Neutrophil (primary cell): Measurements from ENCODE around the gene APC2.
"Not testable (repeated sequence)": the region's sequence is repeated elsewhere in the genome, so short reads cannot be mapped to it uniquely, and the experiment has no call there.

Experiments used
- H3K27ac ChIP-seq: fragments of 200-600 bp; sonication (generic); 2 replicates; pipeline ENCODE4 v1.5.1; 2016; ENCODE audit warnings: mild to moderate bottlenecking, moderate library complexity
- H3K27me3 ChIP-seq: fragments of 200-600 bp; sonication (generic); 2 replicates; pipeline ENCODE4 v1.6.0; 2016; ENCODE audit warnings: mild to moderate bottlenecking
- H3K36me3 ChIP-seq: fragments of 200-600 bp; sonication (generic); 2 replicates; pipeline ENCODE4 v1.5.1; 2017
- H3K4me1 ChIP-seq, 2 experiments: fragments of 200-600 bp in 1 of 2; sonication (generic) in 1 of 2; 1 replicate in 1 of 2; 2 replicates in 1 of 2; pipeline versions ENCODE4 v1.5.1 to v1.6.1; 2013 to 2016; ENCODE audit warnings: low read depth in 1 of 2, low read length in 1 of 2, mild to moderate bottlenecking in 1 of 2, moderate library complexity in 1 of 2; ENCODE audit not compliant: control insufficient read depth in 1 of 2, insufficient read depth in 1 of 2
- H3K4me3 ChIP-seq, 2 experiments: fragments of 200-600 bp in 1 of 2; sonication (generic) in 1 of 2; 1 replicate in 1 of 2; 2 replicates in 1 of 2; pipeline ENCODE4 v1.5.1; 2013 to 2016; ENCODE audit warnings: low read depth in 1 of 2, low read length in 1 of 2, mild to moderate bottlenecking in 1 of 2, moderate library complexity in 1 of 2
- H3K9me3 ChIP-seq: fragments of 200-600 bp; sonication (generic); 2 replicates; pipeline ENCODE4 v1.5.1; 2016
- CTCF ChIP-seq: fragments of 200-600 bp; sonication (generic); IDR thresholded peaks from 2 replicates; pipeline ENCODE4 v1.5.1; 2016; ENCODE audit warnings: antibody characterized with exemption

Gene APC2

DNA sequence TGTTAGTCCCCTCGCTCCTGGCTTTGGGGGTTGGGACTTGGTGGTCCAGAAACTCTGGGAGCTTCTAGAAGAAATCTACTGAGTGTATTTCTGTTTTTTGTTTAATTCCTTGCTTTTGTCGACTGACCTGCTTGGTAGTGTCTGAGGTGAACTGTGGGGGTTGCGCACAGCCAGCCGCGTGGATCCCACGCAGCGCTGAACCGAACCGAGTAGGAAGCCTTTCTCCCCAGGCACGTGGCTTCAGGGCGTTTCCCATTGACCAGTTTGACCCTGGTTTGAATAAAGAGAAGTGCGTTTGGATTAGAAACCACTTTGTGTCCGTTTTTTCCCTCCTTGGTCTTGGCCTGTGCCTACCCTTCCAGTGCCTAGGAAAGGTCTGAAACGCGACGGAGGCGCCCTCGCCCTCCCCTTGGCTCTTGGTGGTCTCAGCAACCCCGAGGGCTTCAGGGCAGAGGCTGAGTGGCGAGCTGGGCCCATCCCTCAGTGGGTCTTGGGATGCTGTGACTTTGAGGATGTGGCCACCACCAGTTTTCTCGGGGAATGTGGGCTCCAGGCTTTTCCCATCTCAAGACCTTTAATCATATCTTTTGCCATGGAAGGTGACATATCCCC, 14.4 kb upstream of the APC2 start:
- no peak for TF ChIP-seq CTCF
- H3K27me3 ChIP-seq, result no peaks in the 10 kb centered on the region
- no peak overlapping the region for H3K4me3 ChIP-seq
- H3K4me1 ChIP-seq, result peaks cover 13 to 20% of the 10 kb centered on the region in 2 experiments
- H3K36me3 ChIP-seq, result peaks cover 50% of the 10 kb centered on the region
- H3K9me3 ChIP-seq, result no peaks in the 10 kb centered on the region
- no peak overlapping the region for H3K27ac ChIP-seq

GRCh38 chr19:1437609-1438008, 12.3 kb upstream of the APC2 start:
- Histone ChIP-seq H3K4me1 (peaks cover 13 to 20% of the 10 kb centered on the region in 2 experiments), H3K27ac (peak overlapping the region; percentile 75), H3K36me3 (peaks cover 53% of the 10 kb centered on the region), H3K27me3 (no peaks in the 10 kb centered on the region), H3K4me3 (peak overlapping the region; percentile 75 to 79), H3K9me3 (no peaks in the 10 kb centered on the region)
- no peak for TF ChIP-seq CTCF

DNA sequence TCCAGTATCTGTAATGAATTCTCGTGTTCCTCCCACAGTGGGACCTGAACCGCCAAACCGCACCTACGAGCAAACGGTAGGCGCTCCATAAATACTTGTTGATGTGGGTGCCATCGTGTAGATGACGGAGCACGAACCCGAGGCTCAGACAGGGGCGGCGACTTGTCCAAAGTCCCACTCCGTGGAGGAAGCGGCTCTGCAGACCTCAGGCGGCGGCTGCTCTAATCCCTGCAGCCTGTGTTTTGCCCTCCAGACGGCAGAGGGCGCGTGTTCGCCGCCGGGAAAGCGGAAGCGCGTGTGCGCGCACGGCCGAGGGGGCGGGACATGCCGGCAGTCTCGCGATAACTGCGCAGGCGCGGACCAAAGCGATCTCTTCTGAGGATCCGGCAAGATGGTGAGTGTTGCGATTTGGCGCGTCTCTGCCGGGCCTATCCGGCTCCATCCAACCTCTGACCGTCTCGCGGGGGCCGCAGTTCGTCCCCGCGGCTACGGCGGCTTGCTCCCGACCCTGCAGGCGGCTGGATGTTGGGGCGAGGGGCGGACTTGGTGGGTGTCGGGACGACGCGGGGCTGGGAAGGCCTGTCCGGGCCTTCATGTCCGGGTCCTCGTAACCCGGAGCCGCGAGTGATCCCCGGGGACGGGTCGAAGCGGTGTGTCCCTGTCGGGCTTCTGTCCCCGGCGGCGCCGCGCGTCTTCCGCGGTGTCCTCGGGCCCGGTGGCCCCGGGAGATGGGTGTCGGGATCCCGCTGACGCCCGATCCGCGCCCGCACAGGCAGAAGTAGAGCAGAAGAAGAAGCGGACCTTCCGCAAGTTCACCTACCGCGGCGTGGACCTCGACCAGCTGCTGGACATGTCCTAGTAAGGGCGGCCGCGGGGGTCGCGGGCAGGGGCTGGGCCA, 11.6 kb upstream of the APC2 start, which contains the start of gene RPS15:
RPS15 (plus strand) TSS at position 362 of the 898 bp plus-strand sequence; CDS start at position 392, 30 bp downstream.
- H3K4me1 ChIP-seq, result peaks cover 13 to 20% of the 10 kb centered on the region in 2 experiments
- H3K27ac ChIP-seq, result peak within 1 kb of the TSS; percentile 75
- peak within 1 kb of the TSS; percentile 75 to 79 for H3K4me3 ChIP-seq
- no peaks in the 10 kb centered on the region for H3K27me3 ChIP-seq
- peak; percentile 100 for TF ChIP-seq CTCF
- H3K36me3 ChIP-seq, result peaks cover 49% of the 10 kb centered on the region
- H3K9me3 ChIP-seq, result no peaks in the 10 kb centered on the region

DNA sequence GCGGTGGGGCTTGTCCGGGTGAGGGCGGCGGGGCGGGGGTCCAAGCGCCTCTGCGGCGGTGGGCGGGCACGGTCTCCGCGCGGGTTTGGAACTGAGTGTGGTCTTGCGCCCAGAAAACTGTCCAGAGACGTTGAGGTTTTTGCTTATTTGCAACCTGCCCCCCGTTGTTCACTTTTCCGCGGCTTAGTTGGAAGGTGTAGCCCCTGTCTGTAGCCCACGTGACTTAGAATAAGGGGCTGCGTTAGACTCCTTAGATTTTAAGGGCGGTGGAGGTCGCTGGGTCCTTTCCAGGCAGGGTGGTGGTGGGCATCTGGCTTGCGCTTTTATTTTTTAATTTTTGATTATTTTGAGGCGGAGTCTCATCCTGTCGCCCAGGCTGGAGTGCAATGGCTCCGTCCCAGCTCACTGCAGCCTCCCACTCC, 11.0 kb upstream of the APC2 start:
- TF ChIP-seq CTCF, result no peak
- H3K36me3 ChIP-seq, result peaks cover 43% of the 10 kb centered on the region

GRCh38 chr19:1439525-1440417, 10.2 kb upstream of the APC2 start:
- Histone ChIP-seq H3K36me3 (peaks cover 35% of the 10 kb centered on the region), H3K4me3 (peak overlapping the region in 1 of 2 experiments; percentile 79)
- not testable (repeated sequence) for H3K27ac ChIP-seq

More for the DNA sequence above, 11.0 kb upstream of the APC2 start:
- Histone ChIP-seq H3K27me3 (peaks cover 2% of the 10 kb centered on the region), H3K9me3 (no peaks in the 10 kb centered on the region), H3K27ac (peak overlapping the region; percentile 75), H3K4me3 (peak overlapping the region; percentile 75 to 79), H3K4me1 (peaks cover 13 to 20% of the 10 kb centered on the region in 2 experiments)

More at GRCh38 chr19:1439525-1440417, 10.2 kb upstream of the APC2 start:
- H3K4me1 ChIP-seq, result peaks cover 13 to 24% of the 10 kb centered on the region in 2 experiments
- not testable (repeated sequence) for H3K9me3 ChIP-seq
- H3K27me3 ChIP-seq, result peaks cover 10% of the 10 kb centered on the region
